ES-I3 (cell line): ENCODE results near the gene ZNF710.

ENCODE experiments used
- H3K36me3 ChIP-seq: 2 replicates; pipeline ENCODE4 v1.6.1; 2013; ENCODE audit warnings: mild to moderate bottlenecking, low read length, control low read depth, moderate library complexity; ENCODE audit not compliant: insufficient read depth
- H3K4me1 ChIP-seq: 2 replicates; pipeline ENCODE4 v1.6.1; 2013; ENCODE audit warnings: mild to moderate bottlenecking, control low read depth, low read length; ENCODE audit not compliant: insufficient read depth
- H3K9ac ChIP-seq: 2 replicates; pipeline ENCODE4 v1.6.1; 2013; ENCODE audit warnings: low read depth, mild to moderate bottlenecking, low read length, moderate library complexity
- H3K9me3 ChIP-seq: 2 replicates; pipeline ENCODE4 v1.6.1; 2013; ENCODE audit warnings: mild to moderate bottlenecking, low read length, moderate library complexity; ENCODE audit not compliant: control insufficient read depth, insufficient read depth

The ZNF710 gene

DNA sequence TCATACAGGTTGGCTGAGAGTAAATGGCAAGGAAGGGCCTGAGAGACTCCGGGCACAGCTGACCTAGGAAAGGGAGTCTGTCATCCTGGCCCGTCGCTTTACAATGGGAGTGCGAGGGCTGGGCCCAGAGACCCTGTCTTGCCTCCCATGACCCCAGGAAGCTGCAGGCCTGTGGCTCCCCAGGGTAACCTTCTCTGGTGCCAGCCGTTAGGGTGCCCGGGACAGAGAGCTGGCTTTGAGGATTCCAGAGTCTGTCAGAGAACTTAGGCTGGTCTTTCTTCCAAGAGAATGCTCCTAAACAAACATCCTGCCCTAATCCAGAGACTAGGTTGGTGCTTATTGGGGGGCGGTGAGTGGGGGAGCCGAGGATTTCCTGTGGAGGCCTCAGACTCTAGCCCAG is 18.5 kb downstream of the ZNF710 start:
- Histone ChIP-seq H3K36me3 (no peaks in the 10 kb centered on the region), H3K9me3 (no peaks in the 10 kb centered on the region)

GRCh38 chr15:90020021-90020735 is 19.1 kb downstream of the ZNF710 start:
- H3K9ac ChIP-seq = no peak overlapping the region
- H3K4me1 ChIP-seq = peaks cover 12% of the 10 kb centered on the region
- H3K9me3 ChIP-seq = no peaks in the 10 kb centered on the region
- no peaks in the 10 kb centered on the region for H3K36me3 ChIP-seq

More for the DNA sequence above, 18.5 kb downstream of the ZNF710 start:
- Histone ChIP-seq H3K9ac (no peak overlapping the region), H3K4me1 (peaks cover 12% of the 10 kb centered on the region)

GRCh38 chr15:90020936-90021507 is 19.9 kb downstream of the ZNF710 start:
- Histone ChIP-seq H3K9ac (no peak overlapping the region), H3K36me3 (no peaks in the 10 kb centered on the region), H3K9me3 (no peaks in the 10 kb centered on the region), H3K4me1 (peaks cover 12% of the 10 kb centered on the region)

- Histone ChIP-seq H3K4me1 (peaks cover 9% of the 10 kb centered on the region), H3K9ac (no peak overlapping the region), H3K9me3 (no peaks in the 10 kb centered on the region), H3K36me3 (no peaks in the 10 kb centered on the region)
Measured at GRCh38 chr15:90022345-90022744, 21.2 kb downstream of the ZNF710 start.

- no peaks in the 10 kb centered on the region for H3K36me3 ChIP-seq
- H3K9me3 ChIP-seq = no peaks in the 10 kb centered on the region
- peaks cover 9% of the 10 kb centered on the region for H3K4me1 ChIP-seq
- no peak overlapping the region for H3K9ac ChIP-seq
Measured at GRCh38 chr15:90022905-90023700, 22.0 kb downstream of the ZNF710 start.

DNA sequence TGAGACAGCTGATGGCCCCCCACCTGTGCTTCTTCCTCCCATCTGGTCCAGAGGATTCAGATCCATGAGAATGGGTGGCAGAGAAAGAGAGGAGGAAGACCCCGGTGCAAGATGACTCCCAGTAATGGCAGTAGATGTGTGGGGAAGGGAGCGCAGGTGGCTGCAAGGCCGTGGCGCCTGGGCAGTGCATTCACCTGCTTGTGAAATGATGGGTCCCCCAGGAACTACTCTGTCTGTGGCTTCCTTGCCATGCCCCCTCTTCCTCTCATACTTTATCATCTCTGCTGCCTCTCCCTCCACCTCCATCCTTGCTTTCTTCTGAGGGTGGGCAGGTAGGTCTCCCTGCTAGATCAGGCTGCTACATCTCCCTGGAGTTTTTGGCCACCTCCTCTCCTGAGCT is 23.3 kb downstream of the ZNF710 start:
- Histone ChIP-seq H3K4me1 (peaks cover 9% of the 10 kb centered on the region; the same call in 1 of the 2 replicates), H3K36me3 (no peaks in the 10 kb centered on the region), H3K9me3 (no peaks in the 10 kb centered on the region), H3K9ac (no peak overlapping the region)

DNA sequence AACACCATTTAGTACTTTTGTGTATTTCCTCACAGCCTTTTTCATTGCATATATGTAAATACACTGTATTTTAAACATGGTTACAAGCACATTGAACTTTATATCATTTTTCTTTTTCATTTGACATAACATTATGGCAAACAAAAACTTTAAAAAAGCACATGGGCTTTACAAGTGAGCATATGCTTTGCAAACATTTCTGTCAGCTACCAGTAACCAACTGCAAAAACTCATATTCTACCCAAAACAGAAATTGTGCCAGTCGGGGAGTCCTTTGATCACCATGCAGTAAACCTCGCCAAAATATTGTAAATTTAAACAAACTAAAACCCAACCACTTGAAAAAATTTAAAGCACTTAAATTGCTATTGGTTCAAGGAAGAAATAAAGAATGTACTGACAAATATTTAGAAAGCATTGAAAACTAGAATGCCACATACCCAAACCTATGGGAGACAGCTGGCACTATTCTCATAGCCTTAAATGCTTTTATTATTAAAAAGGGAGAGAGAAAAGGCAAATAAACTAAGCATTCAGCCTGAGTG is 24.4 kb downstream of the ZNF710 start:
- Histone ChIP-seq H3K36me3 (no peaks in the 10 kb centered on the region), H3K9ac (no peak overlapping the region), H3K4me1 (no peaks in the 10 kb centered on the region), H3K9me3 (no peaks in the 10 kb centered on the region)

- H3K9me3 ChIP-seq = no peaks in the 10 kb centered on the region
- H3K36me3 ChIP-seq = no peaks in the 10 kb centered on the region
- peaks cover 9% of the 10 kb centered on the region; the same call in 1 of the 2 replicates for H3K4me1 ChIP-seq
- H3K9ac ChIP-seq = no peak overlapping the region
Measured at GRCh38 chr15:90028376-90028944, 27.3 kb downstream of the ZNF710 start.

GRCh38 chr15:90029024-90029423 is 27.9 kb downstream of the ZNF710 start:
- no peak overlapping the region for H3K9ac ChIP-seq
- no peaks in the 10 kb centered on the region for H3K9me3 ChIP-seq
- H3K36me3 ChIP-seq = no peaks in the 10 kb centered on the region
- peaks cover 10% of the 10 kb centered on the region for H3K4me1 ChIP-seq

DNA sequence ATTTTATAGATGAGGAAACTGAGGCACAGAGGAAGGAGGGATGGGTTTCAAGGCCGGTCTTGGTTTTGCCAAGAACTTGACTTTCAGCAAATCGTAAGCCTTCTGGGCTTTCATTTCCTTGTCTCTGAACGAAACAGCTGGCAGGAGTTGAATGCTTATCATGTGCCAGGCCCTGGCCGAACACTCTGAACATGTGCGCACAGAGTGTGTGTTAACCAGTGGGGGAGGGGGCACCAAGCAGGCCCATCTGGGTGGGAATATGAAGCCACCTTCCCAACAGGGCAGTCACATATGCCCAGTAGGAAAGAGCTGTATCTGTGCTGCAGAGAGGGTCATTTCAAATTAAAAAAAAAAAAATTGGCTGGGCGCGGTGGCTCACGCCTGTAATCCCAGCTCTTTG is 29.3 kb downstream of the ZNF710 start:
- Histone ChIP-seq H3K9ac (no peak overlapping the region), H3K36me3 (no peaks in the 10 kb centered on the region), H3K4me1 (peaks cover 23% of the 10 kb centered on the region)

GRCh38 chr15:90031231-90031791 is 30.2 kb downstream of the ZNF710 start:
- Histone ChIP-seq H3K9ac (no peak overlapping the region; the same call in 1 of the 2 replicates), H3K36me3 (no peaks in the 10 kb centered on the region), H3K9me3 (no peaks in the 10 kb centered on the region), H3K4me1 (peaks cover 29% of the 10 kb centered on the region)

More for the DNA sequence above, 29.3 kb downstream of the ZNF710 start:
- no peaks in the 10 kb centered on the region for H3K9me3 ChIP-seq

- peaks cover 38% of the 10 kb centered on the region for H3K4me1 ChIP-seq
- no peaks in the 10 kb centered on the region for H3K9me3 ChIP-seq
- no peak overlapping the region for H3K9ac ChIP-seq
- H3K36me3 ChIP-seq = no peaks in the 10 kb centered on the region
Measured at GRCh38 chr15:90033006-90033405, 31.9 kb downstream of the ZNF710 start.

GRCh38 chr15:90033448-90033847 is 32.3 kb downstream of the ZNF710 start:
- Histone ChIP-seq H3K36me3 (no peaks in the 10 kb centered on the region), H3K9me3 (no peaks in the 10 kb centered on the region), H3K9ac (no peak overlapping the region), H3K4me1 (peaks cover 42% of the 10 kb centered on the region)
